ENCODE results near the gene WDR76.
A peak's percentile ranks its signal among the peaks of the same experiment; 100 is the strongest.
"Not testable (repeated sequence)": the region's sequence is repeated elsewhere in the genome, so short reads cannot be mapped to it uniquely, and the experiment has no call there.

WDR76 gene

GRCh38 chr15:43824302-43825246 is 2.2 kb upstream of the WDR76 start, which contains the start of gene MFAP1:
Gene MFAP1 (minus strand): TSS chr15:43824690. CDS start chr15:43824569, 121 bp downstream.
- DNase-seq, result peak; percentile 89

DNA sequence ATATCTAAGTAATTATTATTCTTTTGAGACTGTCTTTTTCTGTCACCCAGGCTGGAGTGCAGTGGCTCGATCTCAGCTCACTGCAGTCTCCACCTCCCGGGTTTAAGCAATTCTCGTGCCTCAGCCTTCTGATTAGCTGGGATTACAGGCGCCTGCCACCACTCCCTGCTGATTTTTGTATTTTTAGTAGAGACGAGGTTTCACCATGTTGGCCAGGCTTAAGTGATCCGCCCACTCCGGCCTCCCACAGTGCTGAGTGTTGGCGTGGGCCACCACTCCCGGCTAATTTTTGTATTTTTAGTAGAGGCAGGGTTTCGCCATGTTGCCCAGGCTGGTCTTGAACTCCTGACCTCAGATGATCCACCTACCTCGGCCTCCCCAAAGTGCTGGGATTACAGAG is 1.5 kb upstream of the WDR76 start:
- DNase-seq, result not testable (repeated sequence)

- no peak for DNase-seq
Observed at GRCh38 chr15:43826029-43826507, 734 bp upstream of the WDR76 start.

DNA sequence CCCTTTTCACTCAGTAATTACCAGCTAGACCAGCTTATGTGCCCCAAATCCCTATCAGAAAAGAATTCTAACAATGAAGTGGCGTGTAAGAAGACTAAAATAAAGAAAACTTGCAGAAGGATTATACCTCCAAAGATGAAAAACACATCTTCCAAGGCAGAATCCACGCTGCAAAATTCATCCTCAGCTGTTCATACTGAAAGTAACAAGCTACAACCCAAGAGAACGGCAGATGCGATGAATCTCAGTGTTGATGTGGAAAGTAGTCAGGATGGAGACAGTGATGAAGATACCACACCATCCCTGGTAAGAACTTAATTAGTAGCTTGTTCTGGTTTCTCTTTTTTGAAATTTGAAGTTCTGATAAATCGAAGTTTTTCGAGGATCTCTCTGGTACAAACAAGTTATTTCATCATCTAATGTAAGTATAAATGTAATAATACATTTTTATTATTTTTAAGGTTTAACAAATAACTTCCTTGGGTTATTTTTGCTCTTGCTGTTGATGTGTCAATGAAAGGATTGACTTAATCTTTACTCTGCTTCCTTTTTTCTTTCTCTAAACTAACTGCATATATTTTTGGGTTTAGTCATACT is 1.4 kb downstream of the WDR76 start:
- DNase-seq, result no peak

- not testable (repeated sequence) for DNase-seq
Observed at GRCh38 chr15:43829951-43830540, 3.2 kb downstream of the WDR76 start.

DNA sequence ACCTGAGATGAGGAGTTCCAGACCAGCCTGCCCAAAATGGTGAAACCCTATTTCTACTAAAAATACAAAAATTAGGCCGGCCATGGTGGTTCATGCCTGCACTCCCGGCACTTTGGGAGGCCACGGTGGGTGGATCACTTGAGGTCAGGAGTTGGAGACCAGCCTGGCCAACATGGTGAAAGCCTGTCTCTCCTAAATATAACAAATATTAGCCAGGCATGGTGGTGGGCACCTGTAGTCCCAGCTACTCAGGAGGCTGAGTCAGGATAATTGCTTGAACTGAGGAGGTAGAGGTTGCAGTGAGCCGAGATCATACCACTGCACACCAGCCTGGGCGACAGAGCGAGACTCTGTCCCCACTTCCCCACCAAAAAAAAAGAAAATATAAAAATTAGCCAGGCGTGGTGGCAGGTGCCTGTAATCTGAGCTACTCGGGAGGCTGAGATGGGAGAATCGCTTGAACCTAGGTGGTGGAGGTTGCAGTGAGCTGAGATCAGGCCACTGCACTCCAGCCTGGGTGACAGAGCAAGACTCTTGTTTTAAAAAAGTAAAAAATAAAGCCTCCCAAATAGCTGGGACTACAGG is 4.0 kb downstream of the WDR76 start:
- DNase-seq, result not testable (repeated sequence)

GRCh38 chr15:43831519-43832052 is 4.8 kb downstream of the WDR76 start:
- not testable (repeated sequence) for DNase-seq

DNA sequence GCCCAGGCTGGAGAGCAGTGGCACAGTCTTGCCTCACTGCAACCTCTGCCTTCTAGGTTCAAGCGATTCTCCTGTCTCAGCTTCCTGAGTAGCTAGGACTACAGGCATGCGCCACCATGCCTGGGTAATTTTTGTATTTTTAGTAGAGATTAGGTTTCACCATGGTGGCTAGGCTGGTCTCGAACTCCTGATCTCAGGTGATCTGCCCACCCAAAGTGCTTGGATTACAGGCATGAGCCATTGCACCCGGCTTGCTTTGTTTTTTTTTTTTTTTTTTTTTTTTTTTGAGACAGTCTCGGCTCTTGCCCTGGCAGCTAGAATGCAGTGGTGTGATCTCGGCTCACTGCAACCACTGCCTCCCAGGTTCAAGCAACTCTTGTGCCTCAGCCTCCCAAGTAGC is 5.7 kb downstream of the WDR76 start:
- DNase-seq, result not testable (repeated sequence)

GRCh38 chr15:43845421-43845820 is 18.6 kb downstream of the WDR76 start:
- no peak for DNase-seq

DNA sequence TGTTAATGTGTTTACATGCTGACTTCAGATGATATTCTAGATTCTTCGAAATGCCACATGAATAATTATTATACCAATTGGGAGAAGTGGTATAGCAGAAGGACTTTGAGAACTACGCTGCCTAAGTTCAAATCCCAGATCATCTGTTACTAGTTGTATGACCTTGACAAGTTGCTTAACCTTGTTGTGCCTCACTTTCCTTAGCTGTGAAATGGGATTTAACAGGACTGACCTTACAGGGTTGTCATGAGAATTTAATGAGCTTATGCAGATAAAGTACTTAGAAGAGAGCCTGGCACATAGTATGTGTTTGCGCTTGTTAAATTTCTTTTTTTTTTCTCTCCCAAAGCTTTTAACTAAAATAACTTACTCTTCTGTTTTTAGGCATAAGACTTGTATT is 24.4 kb downstream of the WDR76 start:
- DNase-seq, result no peak

- no peak for DNase-seq
Observed at GRCh38 chr15:43852607-43853006, 25.8 kb downstream of the WDR76 start.

DNA sequence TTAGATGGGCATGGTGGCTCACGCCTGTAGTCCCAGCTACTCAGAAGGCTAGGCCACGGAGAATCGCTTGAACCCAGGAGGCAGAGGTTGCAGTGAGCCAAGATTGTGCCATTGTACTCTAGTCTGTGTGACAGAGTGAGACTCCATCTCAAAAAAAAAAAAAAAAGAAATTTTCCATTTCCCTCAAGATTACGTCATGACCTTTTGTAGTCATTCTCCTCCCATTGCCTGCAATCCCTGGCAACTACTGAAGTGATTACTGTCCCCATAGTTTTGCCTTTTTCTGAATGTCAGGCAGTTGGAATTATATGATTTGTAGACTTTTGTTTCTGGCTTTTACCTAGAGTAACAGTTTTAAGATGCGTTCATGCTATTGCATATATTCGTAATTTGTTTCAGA is 28.0 kb downstream of the WDR76 start:
- DNase-seq, result no peak

- no peak for DNase-seq
Observed at GRCh38 chr15:43859546-43859945, 32.7 kb downstream of the WDR76 start.

- DNase-seq, result not testable (repeated sequence)
Observed at GRCh38 chr15:43866636-43867035, 39.8 kb downstream of the WDR76 start.

DNA sequence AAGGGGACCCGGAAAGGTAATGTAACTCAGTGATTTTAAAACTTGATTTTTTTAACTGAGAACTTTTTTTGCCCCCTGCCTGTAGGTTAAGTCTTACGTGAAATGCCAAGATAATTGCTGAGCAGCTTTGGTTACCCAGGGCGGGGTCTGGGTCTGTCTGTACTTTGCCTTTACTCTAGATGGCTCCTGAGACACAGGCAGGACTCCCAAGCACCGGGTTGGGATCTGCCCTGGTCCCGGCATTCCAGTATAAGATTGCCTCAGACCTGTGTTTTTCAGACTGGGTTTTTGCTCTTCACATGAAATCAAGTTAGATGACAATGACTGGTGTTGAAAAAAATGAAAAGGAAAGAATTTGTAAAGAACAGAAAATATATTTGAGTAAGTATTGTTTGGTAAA is 40.3 kb downstream of the WDR76 start:
- DNase-seq, result no peak

- no peak for DNase-seq
Observed at GRCh38 chr15:43868406-43868805, 41.6 kb downstream of the WDR76 start.

DNA sequence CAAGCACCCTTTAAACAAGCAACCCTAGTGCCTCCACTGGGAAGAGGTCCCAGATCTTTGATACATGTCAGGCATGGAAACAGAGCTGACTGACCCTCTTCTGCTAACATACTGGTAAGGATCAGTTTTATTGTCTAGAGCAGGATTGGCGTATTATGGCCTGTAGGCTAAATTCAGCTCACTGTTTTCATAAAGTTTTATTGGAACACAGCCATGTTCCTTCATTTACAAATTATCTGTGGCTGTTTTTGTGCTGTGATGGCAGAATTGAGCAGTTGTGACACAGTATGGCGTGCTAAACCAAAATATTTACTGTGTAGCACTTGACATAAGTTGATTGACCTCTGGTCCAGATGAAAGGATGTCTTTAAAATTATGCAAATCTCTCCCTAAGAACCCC is 45.0 kb downstream of the WDR76 start:
- no peak for DNase-seq

- peak; percentile 54 for DNase-seq
Observed at GRCh38 chr15:43872416-43873020, 45.7 kb downstream of the WDR76 start.

DNA sequence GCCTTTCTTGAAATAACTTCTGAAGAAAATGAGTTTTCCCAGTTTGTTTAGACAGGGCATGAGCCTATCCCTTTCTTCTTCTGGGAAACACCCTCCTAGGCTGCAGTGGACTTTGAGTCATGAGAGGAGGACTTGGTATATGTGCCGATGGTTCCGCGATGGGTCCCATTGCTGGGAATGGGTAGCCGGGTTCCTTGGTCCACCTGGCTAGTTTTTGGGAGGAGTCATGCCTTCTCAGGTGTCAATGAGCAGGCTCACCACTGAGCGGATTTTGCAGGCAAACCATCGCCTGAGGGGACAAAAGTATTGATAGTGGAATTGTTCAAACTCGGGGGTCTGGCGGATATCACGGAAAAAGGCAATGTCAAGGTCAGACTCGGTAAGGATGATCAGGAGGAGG is 46.8 kb downstream of the WDR76 start:
- DNase-seq, result peak; percentile 38

- DNase-seq, result peak; percentile 37
Observed at GRCh38 chr15:43876872-43877271, 50.1 kb downstream of the WDR76 start.

GRCh38 chr15:43877371-43877770 is 50.6 kb downstream of the WDR76 start:
- peak; percentile 28 for DNase-seq

- peak; percentile 33 for DNase-seq
Observed at GRCh38 chr15:43878446-43878845, 51.6 kb downstream of the WDR76 start.

Data from activated CD8-positive, alpha-beta memory T cell treated with anti-CD3 and anti-CD28 coated beads for 24 hours (primary cell).